ENCODE data around the gene SEMA6B. TPM values are rescaled to one million over a fixed set of nuclear protein-coding genes. Genes with fewer than 3 reads are reported as not detected.
"Not testable (repeated sequence)": the region's sequence is repeated elsewhere in the genome, so short reads cannot be mapped to it uniquely, and the experiment has no call there.

SEMA6B gene
- polyA plus RNA-seq, 1 experiment: 0.22 TPM

GRCh38 chr19:4533835-4534424, 25.6 kb downstream of the SEMA6B start:
- Histone ChIP-seq H3K4me3 (ENCODE audit: low read depth, low read length) (no peak overlapping the region), H3K27me3 (ENCODE audit: control insufficient read depth, insufficient read depth, low read length) (peaks cover 3% of the 10 kb centered on the region; the same call in 1 of the 2 replicates), H3K36me3 (ENCODE audit: control insufficient read depth, insufficient read depth, low read length) (no peaks in the 10 kb centered on the region)
- no peak for DNase-seq (ENCODE audit: low read depth)
- TF ChIP-seq CTCF (IDR thresholded peaks at IDR 0.05; ENCODE audit: insufficient read depth, low read depth, low read length): no peak
- POLR2A ChIA-PET: no interaction called here
- CTCF ChIA-PET: interaction anchor here (1.1 to 9.3 kb wide), 2 partner anchors 10 to 13 kb away, joined by 3 to 84 read pairs; no protein-coding TSS in a partner anchor

GRCh38 chr19:4533334-4533733, 26.1 kb downstream of the SEMA6B start:
- no peaks in the 10 kb centered on the region for H3K36me3 ChIP-seq (ENCODE audit: control insufficient read depth, insufficient read depth, low read length)
- no peak for DNase-seq (ENCODE audit: low read depth)
- no peak for TF ChIP-seq CTCF (IDR thresholded peaks at IDR 0.05; ENCODE audit: insufficient read depth, low read depth, low read length)
- CTCF ChIA-PET: interaction anchor here (9.3 kb wide), 1 partner anchor 10 kb away, joined by 84 read pairs; no protein-coding TSS in a partner anchor
- no peak overlapping the region for H3K4me3 ChIP-seq (ENCODE audit: low read depth, low read length)
- H3K27me3 ChIP-seq (ENCODE audit: control insufficient read depth, insufficient read depth, low read length): peaks cover 6% of the 10 kb centered on the region; the same call in 1 of the 2 replicates
- POLR2A ChIA-PET: no interaction called here

GRCh38 chr19:4531562-4532165, 27.8 kb downstream of the SEMA6B start:
- Histone ChIP-seq H3K36me3 (ENCODE audit: control insufficient read depth, insufficient read depth, low read length) (no peaks in the 10 kb centered on the region), H3K27me3 (ENCODE audit: control insufficient read depth, insufficient read depth, low read length) (peaks cover 6% of the 10 kb centered on the region; the same call in 1 of the 2 replicates), H3K4me3 (ENCODE audit: low read depth, low read length) (no peak overlapping the region)
- no peak for TF ChIP-seq CTCF (IDR thresholded peaks at IDR 0.05; ENCODE audit: insufficient read depth, low read depth, low read length)
- ChIA-PET CTCF (interaction anchor here (0.7 kb wide), 1 partner anchor 9 kb away, joined by 3 read pairs; no protein-coding TSS in a partner anchor), POLR2A (no interaction called here)
- no peak for DNase-seq (ENCODE audit: low read depth)

- Histone ChIP-seq H3K36me3 (ENCODE audit: control insufficient read depth, insufficient read depth, low read length) (no peaks in the 10 kb centered on the region), H3K4me3 (ENCODE audit: low read depth, low read length) (no peak overlapping the region), H3K27me3 (ENCODE audit: control insufficient read depth, insufficient read depth, low read length) (peaks cover 6% of the 10 kb centered on the region)
- ChIA-PET POLR2A (no interaction called here), CTCF (no interaction called here)
- DNase-seq (ENCODE audit: low read depth): no peak
- TF ChIP-seq CTCF (IDR thresholded peaks at IDR 0.05; ENCODE audit: insufficient read depth, low read depth, low read length): no peak
Measured at GRCh38 chr19:4529924-4530522, 29.5 kb downstream of the SEMA6B start.

- ChIA-PET CTCF (interaction anchor here (0.7 to 0.8 kb wide), 2 partner anchors 19 to 104 kb away, joined by 3 read pairs; no protein-coding TSS in a partner anchor), POLR2A (no interaction called here)
- no peak for DNase-seq (ENCODE audit: low read depth)
Measured at GRCh38 chr19:4528843-4529242, 30.6 kb downstream of the SEMA6B start.

GRCh38 chr19:4527377-4527776, 32.1 kb downstream of the SEMA6B start:
- DNase-seq (ENCODE audit: low read depth); CTCF ChIA-PET; H3K27me3 ChIP-seq (ENCODE audit: control insufficient read depth, insufficient read depth, low read length); H3K36me3 ChIP-seq (ENCODE audit: control insufficient read depth, insufficient read depth, low read length); POLR2A ChIA-PET; H3K4me3 ChIP-seq (ENCODE audit: low read depth, low read length): not testable (repeated sequence)

More at GRCh38 chr19:4528843-4529242, 30.6 kb downstream of the SEMA6B start:
- peaks cover 4% of the 10 kb centered on the region for H3K27me3 ChIP-seq (ENCODE audit: control insufficient read depth, insufficient read depth, low read length)
- TF ChIP-seq CTCF (IDR thresholded peaks at IDR 0.05; ENCODE audit: insufficient read depth, low read depth, low read length): no peak
- no peaks in the 10 kb centered on the region for H3K36me3 ChIP-seq (ENCODE audit: control insufficient read depth, insufficient read depth, low read length)
- no peak overlapping the region for H3K4me3 ChIP-seq (ENCODE audit: low read depth, low read length)
